ENCODE data around the gene DCAF6. TPM values are rescaled to one million over a fixed set of nuclear protein-coding genes. Genes with fewer than 3 reads are reported as not detected.

DCAF6 gene
- total and polyA plus RNA-seq, 3 experiments from 2014 or later, result 15.4 to 24.9 (median 24.8) TPM

DNA sequence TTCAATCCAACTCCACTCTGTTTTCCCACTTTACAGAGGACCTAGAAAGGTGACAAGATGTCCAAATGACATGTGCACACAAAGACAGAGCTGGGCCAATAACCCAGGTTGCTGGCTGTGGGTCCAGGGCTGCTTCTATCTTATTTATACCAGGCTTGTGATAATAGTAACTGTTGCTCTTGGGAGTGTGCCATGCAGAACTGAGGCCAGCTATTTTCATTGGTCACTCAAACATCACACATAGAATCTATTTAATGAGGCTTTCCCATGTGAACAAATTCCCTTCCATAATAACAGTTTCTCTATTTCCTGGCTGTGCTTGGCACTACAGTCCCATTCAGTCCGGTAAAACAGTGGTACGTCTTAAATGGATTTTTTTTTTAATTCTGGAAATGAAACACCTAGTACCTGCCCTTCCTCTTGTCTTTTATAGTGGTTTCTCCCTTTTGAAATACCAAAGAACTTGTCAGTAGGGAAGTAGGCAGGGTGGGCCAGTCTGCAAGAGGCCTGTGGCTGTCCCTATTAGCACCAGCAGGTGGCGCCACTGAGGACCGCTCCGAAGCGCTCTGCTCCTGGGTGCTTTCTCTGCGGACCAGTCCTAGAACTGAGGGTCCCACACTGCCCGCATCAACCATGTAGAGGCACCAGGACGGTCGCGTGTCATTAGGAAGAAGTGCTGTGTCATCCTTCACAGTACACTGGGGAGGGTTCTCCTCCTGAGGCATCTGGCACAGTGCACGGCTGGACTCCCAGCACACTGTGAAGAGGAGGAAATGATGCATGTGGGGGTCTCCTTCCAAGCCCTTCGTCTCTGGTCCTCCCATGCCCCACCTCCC lies 148.1 kb downstream of the DCAF6 start:
- POLR2A ChIA-PET, result interaction anchor here (0.5 to 0.6 kb wide), 2 partner anchors 21 to 1264 kb away, joined by 4 to 5 read pairs; no protein-coding TSS in a partner anchor
- peak; percentile 29 to 68 (median 42) for DNase-seq
- Histone ChIP-seq H3K27me3 (ENCODE audit: insufficient read depth, low read length, poor library complexity, severe bottlenecking) (no peaks in the 10 kb centered on the region), H3K36me3 (ENCODE audit: insufficient read depth, low read length) (no peaks in the 10 kb centered on the region), H3K9me3 (ENCODE audit: low read length) (no peaks in the 10 kb centered on the region), H3K27ac (ENCODE audit: low read depth, low read length) (no peak overlapping the region), H3K4me1 (ENCODE audit: insufficient read depth, low read length) (no peaks in the 10 kb centered on the region), H3K4me3 (ENCODE audit: low read length) (no peak overlapping the region)
- H3K36me3 Mint-ChIP-seq, result peaks cover 0 to under 1% (median 0%) of the 10 kb centered on the region in 3 donors
- H3K4me1 Mint-ChIP-seq, result peaks cover 0 to 4% (median 3%) of the 10 kb centered on the region in 3 donors
- CTCF ChIA-PET, result interaction anchor here (1.2 to 1.4 kb wide), 2 partner anchors 10 to 61 kb away, joined by 3 read pairs; no protein-coding TSS in a partner anchor
- no peaks in the 10 kb centered on the region for H3K9me3 Mint-ChIP-seq
- no peak overlapping the region for H3K27ac Mint-ChIP-seq
- H3K4me3 Mint-ChIP-seq, result peak overlapping the region in 1 of 7 donors; percentile 32
- peaks cover 0 to 4% of the 10 kb centered on the region in 2 donors for H3K27me3 Mint-ChIP-seq

DNA sequence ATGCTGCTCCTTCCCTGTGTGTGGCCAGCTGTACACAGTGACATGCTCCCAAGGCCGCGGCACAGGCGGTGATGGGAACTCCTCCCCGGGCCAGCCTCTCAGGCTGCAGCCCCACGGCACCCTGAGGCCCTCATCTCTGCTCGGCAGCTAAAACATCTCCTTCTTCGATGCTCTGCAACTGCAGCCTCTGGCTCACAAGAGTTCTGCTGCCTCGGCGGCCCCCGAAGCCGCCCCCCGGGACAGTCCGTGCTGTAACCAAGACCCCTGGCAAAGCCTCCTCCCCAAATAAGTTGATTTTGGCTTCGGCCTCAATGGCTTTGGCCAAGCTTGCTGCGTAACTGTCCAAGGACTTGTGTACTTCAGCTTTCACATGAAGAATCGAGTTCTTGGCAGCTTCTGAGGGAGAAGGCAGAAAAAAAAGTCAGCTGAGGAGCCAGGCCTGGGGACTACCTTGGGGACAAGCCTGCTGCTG lies 149.0 kb downstream of the DCAF6 start:
- Mint-ChIP-seq H3K9me3 (no peaks in the 10 kb centered on the region), H3K4me1 (peaks cover 0 to 4% (median 3%) of the 10 kb centered on the region in 3 donors), H3K36me3 (no peaks in the 10 kb centered on the region), H3K4me3 (no peak overlapping the region), H3K27me3 (peaks cover 0 to 4% of the 10 kb centered on the region in 2 donors), H3K27ac (no peak overlapping the region)
- no peak overlapping the region for H3K4me3 ChIP-seq (ENCODE audit: low read length)
- ChIA-PET CTCF (interaction anchor here (1.4 kb wide), 1 partner anchor 60 kb away, joined by 3 read pairs; no protein-coding TSS in a partner anchor), POLR2A (interaction anchor here (0.6 kb wide), 1 partner anchor 1263 kb away, joined by 4 read pairs; no protein-coding TSS in a partner anchor)
- no peaks in the 10 kb centered on the region for H3K27me3 ChIP-seq (ENCODE audit: insufficient read depth, low read length, poor library complexity, severe bottlenecking)
- no peak for DNase-seq
- H3K27ac ChIP-seq (ENCODE audit: low read depth, low read length), result no peak overlapping the region
- H3K4me1 ChIP-seq (ENCODE audit: insufficient read depth, low read length), result no peaks in the 10 kb centered on the region
- H3K36me3 ChIP-seq (ENCODE audit: insufficient read depth, low read length), result no peaks in the 10 kb centered on the region
- no peaks in the 10 kb centered on the region for H3K9me3 ChIP-seq (ENCODE audit: low read length)

DNA sequence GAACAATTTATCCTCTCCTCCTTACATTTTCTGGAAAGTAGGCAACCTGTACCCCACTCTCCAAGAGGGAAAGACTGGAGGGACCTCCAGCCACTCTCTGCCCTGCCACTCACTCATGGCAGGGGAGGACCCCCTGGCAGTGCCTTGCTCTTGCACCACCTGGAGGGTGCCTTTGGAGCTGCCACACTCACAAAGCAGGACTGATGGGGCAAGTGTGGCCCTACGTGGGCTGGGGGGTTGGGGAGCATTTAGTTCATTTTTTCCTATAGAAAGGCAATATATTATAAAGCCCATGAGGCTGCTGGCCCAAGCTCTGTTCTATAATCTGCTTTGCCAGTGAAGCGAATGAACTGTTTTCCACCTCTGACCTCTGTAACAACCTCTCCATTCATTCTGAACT lies 150.0 kb downstream of the DCAF6 start:
- Mint-ChIP-seq H3K9me3 (no peaks in the 10 kb centered on the region), H3K4me3 (no peak overlapping the region), H3K36me3 (no peaks in the 10 kb centered on the region), H3K27ac (no peak overlapping the region), H3K4me1 (peaks cover 0 to 4% (median 3%) of the 10 kb centered on the region in 3 donors), H3K27me3 (peaks cover 1 to 4% of the 10 kb centered on the region in 2 donors)
- ChIA-PET CTCF (no interaction called here), POLR2A (no interaction called here)
- no peak overlapping the region for H3K4me3 ChIP-seq (ENCODE audit: low read length)
- no peaks in the 10 kb centered on the region for H3K27me3 ChIP-seq (ENCODE audit: insufficient read depth, low read length, poor library complexity, severe bottlenecking)
- no peaks in the 10 kb centered on the region for H3K36me3 ChIP-seq (ENCODE audit: insufficient read depth, low read length)
- no peak for DNase-seq
- no peaks in the 10 kb centered on the region for H3K9me3 ChIP-seq (ENCODE audit: low read length)
- no peaks in the 10 kb centered on the region for H3K4me1 ChIP-seq (ENCODE audit: insufficient read depth, low read length)
- H3K27ac ChIP-seq (ENCODE audit: low read depth, low read length), result no peak overlapping the region

DNA sequence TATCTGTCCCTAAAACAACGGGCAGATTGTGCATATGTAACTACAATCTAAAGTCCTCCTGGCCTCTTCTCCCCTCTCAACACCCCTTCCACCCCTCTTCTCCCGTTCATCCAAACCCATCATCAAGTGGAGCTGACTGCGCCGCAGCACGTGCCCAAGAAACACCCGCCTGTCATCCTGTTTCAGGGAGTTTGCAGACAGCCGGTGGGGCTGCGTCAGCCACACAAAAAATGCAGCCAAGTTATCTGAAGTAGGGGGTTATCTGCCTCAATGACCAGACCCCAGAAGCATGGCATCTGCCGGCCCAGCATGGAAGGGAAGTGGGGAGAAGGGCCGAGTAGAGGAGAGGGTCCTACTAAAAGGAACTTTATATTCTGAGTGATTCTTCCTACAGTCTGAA lies 151.2 kb downstream of the DCAF6 start:
- POLR2A ChIA-PET, result no interaction called here
- Mint-ChIP-seq H3K27ac (no peak overlapping the region), H3K9me3 (no peaks in the 10 kb centered on the region), H3K36me3 (no peaks in the 10 kb centered on the region), H3K27me3 (peaks cover 1 to 4% of the 10 kb centered on the region in 2 donors), H3K4me1 (no peaks in the 10 kb centered on the region), H3K4me3 (no peak overlapping the region)
- no peaks in the 10 kb centered on the region for H3K9me3 ChIP-seq (ENCODE audit: low read length)
- DNase-seq, result no peak
- no peak overlapping the region for H3K4me3 ChIP-seq (ENCODE audit: low read length)
- H3K27me3 ChIP-seq (ENCODE audit: insufficient read depth, low read length, poor library complexity, severe bottlenecking), result no peaks in the 10 kb centered on the region
- H3K4me1 ChIP-seq (ENCODE audit: insufficient read depth, low read length), result no peaks in the 10 kb centered on the region
- CTCF ChIA-PET, result no interaction called here
- no peaks in the 10 kb centered on the region for H3K36me3 ChIP-seq (ENCODE audit: insufficient read depth, low read length)
- H3K27ac ChIP-seq (ENCODE audit: low read depth, low read length), result no peak overlapping the region

DNA sequence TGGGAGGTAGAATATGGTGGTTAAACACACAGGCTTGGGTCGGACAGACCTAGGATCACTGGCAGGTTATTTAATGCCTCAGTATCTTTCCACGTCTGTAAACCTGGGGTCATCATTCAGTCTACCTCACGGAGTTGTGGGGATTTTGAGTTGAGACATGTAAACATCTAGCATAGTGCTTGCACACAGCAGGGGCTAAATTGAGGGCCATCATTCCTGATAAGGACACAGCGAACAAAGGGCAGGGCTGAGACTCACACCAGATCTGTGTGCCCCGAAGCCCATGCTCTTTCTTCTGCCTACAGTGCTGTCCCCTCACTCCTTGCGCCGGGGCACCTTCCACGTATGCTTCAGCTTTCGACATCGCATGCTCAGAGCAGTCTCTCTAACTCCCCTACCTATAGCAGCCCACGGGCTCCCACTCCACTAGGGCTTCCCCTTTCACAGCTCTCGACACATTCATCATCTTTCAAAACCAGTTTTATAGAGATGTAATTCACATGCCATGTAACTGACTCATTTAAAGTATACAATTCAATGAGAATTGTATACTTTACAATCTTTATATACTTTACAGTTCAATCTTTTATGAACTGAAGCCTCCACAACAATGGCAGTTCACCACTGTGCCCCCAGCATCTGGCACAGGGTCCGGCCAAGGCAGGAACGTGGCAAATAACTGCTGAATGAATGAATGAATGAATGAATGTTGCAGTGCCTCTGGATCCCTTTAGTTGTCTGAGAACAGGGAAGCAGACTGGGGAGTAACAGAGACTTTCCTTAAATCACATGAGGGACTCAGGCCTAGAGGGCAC lies 152.2 kb downstream of the DCAF6 start:
- H3K4me1 Mint-ChIP-seq, result no peaks in the 10 kb centered on the region
- no peak overlapping the region for H3K27ac Mint-ChIP-seq
- Histone ChIP-seq H3K36me3 (ENCODE audit: insufficient read depth, low read length) (no peaks in the 10 kb centered on the region), H3K27me3 (ENCODE audit: insufficient read depth, low read length, poor library complexity, severe bottlenecking) (no peaks in the 10 kb centered on the region), H3K4me1 (ENCODE audit: insufficient read depth, low read length) (no peaks in the 10 kb centered on the region), H3K4me3 (ENCODE audit: low read length) (no peak overlapping the region), H3K27ac (ENCODE audit: low read depth, low read length) (no peak overlapping the region), H3K9me3 (ENCODE audit: low read length) (no peaks in the 10 kb centered on the region)
- H3K36me3 Mint-ChIP-seq, result no peaks in the 10 kb centered on the region
- no peak for DNase-seq
- no peak overlapping the region for H3K4me3 Mint-ChIP-seq
- CTCF ChIA-PET, result no interaction called here
- POLR2A ChIA-PET, result no interaction called here
- H3K9me3 Mint-ChIP-seq, result no peaks in the 10 kb centered on the region
- H3K27me3 Mint-ChIP-seq, result peaks cover 1 to 8% of the 10 kb centered on the region in 2 donors

DNA sequence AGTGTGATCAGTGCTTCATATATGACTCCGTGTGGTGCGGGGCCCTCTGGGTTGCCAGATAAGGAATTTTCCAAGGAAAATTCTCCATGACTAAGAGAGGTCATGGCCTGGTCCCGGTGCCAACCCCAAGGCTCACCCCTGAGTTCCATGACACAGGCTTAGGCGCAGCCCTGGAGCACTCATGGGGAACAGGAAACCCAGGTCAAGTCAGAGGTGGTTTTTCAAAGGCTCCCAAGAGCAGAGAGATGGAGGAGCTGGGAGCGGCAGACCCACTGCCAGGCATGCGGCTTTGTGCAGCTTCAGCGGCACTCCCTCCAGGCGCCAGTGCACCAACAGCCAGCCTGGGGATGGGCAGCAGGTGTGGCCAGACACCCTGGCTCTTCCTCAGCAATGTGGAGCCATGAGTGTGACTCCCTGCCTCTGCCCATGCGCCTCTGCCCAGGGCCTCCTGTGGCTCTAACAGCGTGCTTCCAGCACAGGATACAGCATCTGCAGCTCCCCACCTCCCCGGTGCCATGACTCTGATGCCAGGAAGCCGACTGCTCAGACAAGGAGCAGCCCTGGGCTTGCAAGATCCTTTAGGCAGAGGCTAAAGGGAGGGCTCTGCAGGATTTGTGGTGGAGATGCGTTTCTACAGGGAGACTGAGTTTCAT lies 153.0 kb downstream of the DCAF6 start:
- H3K36me3 ChIP-seq (ENCODE audit: insufficient read depth, low read length), result no peaks in the 10 kb centered on the region
- ChIA-PET POLR2A (no interaction called here), CTCF (no interaction called here)
- Mint-ChIP-seq H3K27me3 (peaks cover 1 to 11% of the 10 kb centered on the region in 2 donors), H3K4me3 (no peak overlapping the region), H3K4me1 (no peaks in the 10 kb centered on the region), H3K27ac (no peak overlapping the region), H3K36me3 (no peaks in the 10 kb centered on the region), H3K9me3 (no peaks in the 10 kb centered on the region)
- DNase-seq, result no peak
- H3K27me3 ChIP-seq (ENCODE audit: insufficient read depth, low read length, poor library complexity, severe bottlenecking), result no peaks in the 10 kb centered on the region
- H3K4me3 ChIP-seq (ENCODE audit: low read length), result no peak overlapping the region
- H3K27ac ChIP-seq (ENCODE audit: low read depth, low read length), result no peak overlapping the region
- no peaks in the 10 kb centered on the region for H3K4me1 ChIP-seq (ENCODE audit: insufficient read depth, low read length)
- H3K9me3 ChIP-seq (ENCODE audit: low read length), result no peaks in the 10 kb centered on the region

DNA sequence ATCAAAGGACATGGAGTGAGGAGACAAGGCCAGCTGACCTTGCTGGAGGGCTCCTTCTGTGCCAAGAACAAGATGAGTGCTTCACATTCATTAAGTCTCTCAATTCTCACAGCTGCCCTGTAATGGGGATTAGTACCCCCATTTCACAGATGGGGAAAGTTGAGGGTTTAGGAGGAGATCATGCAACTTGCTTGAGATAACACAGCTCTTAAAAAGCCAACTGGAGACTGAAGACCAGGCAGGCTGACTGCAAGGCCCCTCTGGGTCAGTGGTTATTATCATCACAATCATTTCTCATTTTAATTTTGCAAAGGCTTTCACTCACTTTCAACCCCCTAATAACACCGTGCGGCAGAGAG lies 153.5 kb downstream of the DCAF6 start:
- no peaks in the 10 kb centered on the region for H3K9me3 Mint-ChIP-seq
- no peak overlapping the region for H3K4me3 Mint-ChIP-seq
- Histone ChIP-seq H3K27me3 (ENCODE audit: insufficient read depth, low read length, poor library complexity, severe bottlenecking) (no peaks in the 10 kb centered on the region), H3K36me3 (ENCODE audit: insufficient read depth, low read length) (no peaks in the 10 kb centered on the region), H3K4me3 (ENCODE audit: low read length) (no peak overlapping the region), H3K9me3 (ENCODE audit: low read length) (no peaks in the 10 kb centered on the region), H3K4me1 (ENCODE audit: insufficient read depth, low read length) (no peaks in the 10 kb centered on the region), H3K27ac (ENCODE audit: low read depth, low read length) (no peak overlapping the region)
- peaks cover 1 to 11% of the 10 kb centered on the region in 2 donors for H3K27me3 Mint-ChIP-seq
- H3K27ac Mint-ChIP-seq, result no peak overlapping the region
- ChIA-PET POLR2A (no interaction called here), CTCF (no interaction called here)
- H3K36me3 Mint-ChIP-seq, result no peaks in the 10 kb centered on the region
- no peaks in the 10 kb centered on the region for H3K4me1 Mint-ChIP-seq
- no peak for DNase-seq

DNA sequence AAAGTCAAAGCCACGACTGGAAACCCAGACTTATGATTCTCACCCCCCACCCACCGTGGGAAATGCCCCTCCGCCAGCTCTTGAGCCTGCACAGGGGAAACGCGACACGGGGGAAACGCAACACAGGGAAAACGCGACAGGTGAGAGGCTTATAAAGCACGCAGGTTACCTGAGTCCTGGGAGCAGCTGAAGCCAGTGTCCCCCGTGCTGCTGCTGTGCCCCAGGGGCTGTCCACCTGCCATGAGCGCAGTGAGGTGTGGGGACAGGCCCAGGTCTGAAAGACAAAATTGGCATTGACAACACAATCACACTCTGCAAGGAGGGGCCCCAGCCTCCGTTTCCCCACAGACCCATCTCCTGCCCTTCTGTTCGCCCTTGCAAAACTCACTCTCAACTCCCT lies 153.9 kb downstream of the DCAF6 start:
- CTCF ChIA-PET, result no interaction called here
- Mint-ChIP-seq H3K36me3 (no peaks in the 10 kb centered on the region), H3K9me3 (no peaks in the 10 kb centered on the region), H3K27me3 (peaks cover 1 to 11% of the 10 kb centered on the region in 2 donors), H3K4me3 (no peak overlapping the region), H3K4me1 (no peaks in the 10 kb centered on the region), H3K27ac (no peak overlapping the region)
- Histone ChIP-seq H3K27me3 (ENCODE audit: insufficient read depth, low read length, poor library complexity, severe bottlenecking) (no peaks in the 10 kb centered on the region), H3K4me3 (ENCODE audit: low read length) (no peak overlapping the region), H3K9me3 (ENCODE audit: low read length) (no peaks in the 10 kb centered on the region), H3K36me3 (ENCODE audit: insufficient read depth, low read length) (no peaks in the 10 kb centered on the region), H3K27ac (ENCODE audit: low read depth, low read length) (no peak overlapping the region), H3K4me1 (ENCODE audit: insufficient read depth, low read length) (no peaks in the 10 kb centered on the region)
- POLR2A ChIA-PET, result no interaction called here
- DNase-seq, result no peak
